GM20000 (cell line): ENCODE measurements around the gene SUGCT.

Source experiments
- DNase-seq: peaks from one replicate; pipeline ENCODE4 v3.0.0; 2012; ENCODE audit warnings: low spot score
- CTCF ChIP-seq: IDR thresholded peaks from 2 replicates; pipeline ENCODE4 v1.5.1; 2012; ENCODE audit warnings: mild to moderate bottlenecking, control low read depth; ENCODE audit errors: extremely low read depth, missing control alignments

Gene SUGCT

GRCh38 chr7:40755438-40755837, 620.6 kb downstream of the SUGCT start:
- TF ChIP-seq CTCF: no peak
- no peak for DNase-seq

- no peak for TF ChIP-seq CTCF
- no peak for DNase-seq
These were observed 622.3 kb downstream of the SUGCT start for GRCh38 chr7:40757109-40757508.

- DNase-seq: no peak
- TF ChIP-seq CTCF: no peak
These were observed 623.8 kb downstream of the SUGCT start for GRCh38 chr7:40758590-40758989.

- TF ChIP-seq CTCF: no peak
- no peak for DNase-seq
These were observed 625.6 kb downstream of the SUGCT start for GRCh38 chr7:40760293-40760964.

- no peak for TF ChIP-seq CTCF
- DNase-seq: no peak
These were observed 626.2 kb downstream of the SUGCT start for GRCh38 chr7:40760987-40761386.

GRCh38 chr7:40761762-40762560, 627.2 kb downstream of the SUGCT start:
- TF ChIP-seq CTCF: no peak
- no peak for DNase-seq
